HCT116 (cell line): ENCODE results near the gene CTXN1. TPM values are rescaled to one million over a fixed set of nuclear protein-coding genes. Genes with fewer than 3 reads are reported as not detected.
"Not testable (repeated sequence)": the region's sequence is repeated elsewhere in the genome, so short reads cannot be mapped to it uniquely, and the experiment has no call there.

Experiments
- ATAC-seq: fragments of 200-7000 bp; cut with Tn5 transposase; 2 replicates; pipeline ENCODE4 v1.9.1; 2020; ENCODE audit warnings: mild to moderate bottlenecking, moderate library complexity
- BruUV-seq: library from RNA; stranded (reverse); fragments of 400-500 nt; replicated peaks from 2 replicates; lab custom pipeline; 2021; lab: Mats Ljungman, UMichigan
- CTCF ChIA-PET: fragments of 300-600 bp; sonication (Branson Sonifier 250); formaldehyde crosslinking; loops from one replicate; lab custom pipeline; 2021; ENCODE audit warnings: antibody characterized with exemption; lab: Charles Lee
- POLR2A ChIA-PET: fragments of 300-600, 350-600 bp; sonication (Branson Sonifier 250); formaldehyde crosslinking; loops from one replicate; lab custom pipeline; 2021; ENCODE audit warnings: antibody characterized with exemption; lab: Charles Lee
- RAD21 ChIA-PET, 2 experiments: fragments of 300-600 bp; sonication (Branson Sonifier 250); formaldehyde crosslinking; loops; one replicate each; lab custom pipeline; 2023; ENCODE audit warnings: low total read pairs in 2 of 2; ENCODE audit not compliant: uncharacterized antibody in 2 of 2, unreplicated experiment in 2 of 2, low non-redundant PET in 1 of 2; lab: Charles Lee
- DNase-seq: peaks from one replicate; pipeline ENCODE4 v3.0.0-alpha.2; 2010; ENCODE audit warnings: low read depth, low spot score
- H2AFZ ChIP-seq: fragments of 200-600 bp; shearing (Covaris generic), sonication (generic); 2 replicates; pipeline ENCODE4 v1.6.1; 2017; ENCODE audit warnings: low read depth, mixed run types, mixed read lengths, antibody characterized with exemption, low read length; ENCODE audit not compliant: poor library complexity, severe bottlenecking
- H3K27ac ChIP-seq: 2 replicates; pipeline ENCODE4 v1.5.1; 2012; ENCODE audit warnings: low read depth, low read length
- H3K27me3 ChIP-seq: fragments of 200-600 bp; sonication (generic); 2 replicates; pipeline ENCODE4 v1.6.1; 2016; ENCODE audit warnings: mixed run types, low read length, mixed read lengths; ENCODE audit not compliant: insufficient read depth
- H3K36me3 ChIP-seq, 2 experiments: fragments of 200-500 bp in 1 of 2; fragments of 200-600 bp in 1 of 2; sonication (Bioruptor generic) in 1 of 2; sonication (generic) in 1 of 2; 2 replicates each; pipeline versions ENCODE4 v1.5.1 to v1.6.1; 2014 to 2016; ENCODE audit warnings: low read length in 2 of 2, inconsistent platforms in 1 of 2, mixed read lengths in 1 of 2, mixed run types in 1 of 2; ENCODE audit not compliant: insufficient read depth in 2 of 2, control insufficient read depth in 1 of 2
- H3K4me1 ChIP-seq, 2 experiments: fragments of 200-600 bp in 1 of 2; sonication (generic) in 1 of 2; 2 replicates each; pipeline versions ENCODE4 v1.5.1 to v1.6.1; 2012 to 2017; ENCODE audit warnings: low read length in 2 of 2, inconsistent platforms in 1 of 2, mild to moderate bottlenecking in 1 of 2, mixed read lengths in 1 of 2, mixed run types in 1 of 2, moderate library complexity in 1 of 2; ENCODE audit not compliant: insufficient read depth in 2 of 2, control insufficient read depth in 1 of 2
- H3K4me2 ChIP-seq: fragments of 200-600 bp; sonication (generic); 2 replicates; pipeline ENCODE4 v1.6.1; 2017; ENCODE audit warnings: mixed run types, low read length, mixed read lengths
- H3K4me3 ChIP-seq, 2 experiments: fragments of 200-600 bp in 1 of 2; sonication (generic) in 1 of 2; replicated peaks in 1 of 2; 2 replicates each; pipeline ENCODE4 v1.5.1; 2011 to 2016; ENCODE audit warnings: low read length in 2 of 2, control low read depth in 1 of 2, low read depth in 1 of 2, mild to moderate bottlenecking in 1 of 2, mixed read lengths in 1 of 2, mixed run types in 1 of 2
- H3K79me2 ChIP-seq: fragments of 200-600 bp; sonication (generic); 2 replicates; pipeline ENCODE4 v1.6.1; 2017; ENCODE audit warnings: mild to moderate bottlenecking, mixed run types, low read length, moderate library complexity, mixed read lengths; ENCODE audit not compliant: insufficient read depth
- H3K9ac ChIP-seq: fragments of 200-600 bp; sonication (generic); 2 replicates; pipeline ENCODE4 v1.6.1; 2016; ENCODE audit warnings: low read length, mixed read lengths
- H3K9me2 ChIP-seq: fragments of 200-600 bp; sonication (generic), shearing (Covaris generic); 2 replicates; pipeline ENCODE4 v1.6.1; 2017; ENCODE audit warnings: mixed run types, mild to moderate bottlenecking, moderate library complexity; ENCODE audit not compliant: insufficient read depth
- H3K9me3 ChIP-seq, 2 experiments: fragments of 200-500 bp in 1 of 2; fragments of 200-600 bp in 1 of 2; sonication (Bioruptor generic) in 1 of 2; sonication (generic) in 1 of 2; 2 replicates each; pipeline ENCODE4 v1.6.1; 2014 to 2017; ENCODE audit warnings: low read length in 2 of 2, mixed read lengths in 2 of 2, inconsistent platforms in 1 of 2, low read depth in 1 of 2, mild to moderate bottlenecking in 1 of 2, mixed run types in 1 of 2, moderate library complexity in 1 of 2; ENCODE audit not compliant: control insufficient read depth in 1 of 2, insufficient read depth in 1 of 2
- H4K20me1 ChIP-seq: fragments of 200-600 bp; sonication (generic), shearing (Covaris generic); 2 replicates; pipeline ENCODE4 v1.6.1; 2017; ENCODE audit warnings: mixed run types, mild to moderate bottlenecking, moderate library complexity; ENCODE audit not compliant: insufficient read depth
- FOSL1 ChIP-seq: IDR thresholded peaks from 2 replicates; pipeline ENCODE4 v1.6.1; 2012; ENCODE audit warnings: low read depth
- ZFX ChIP-seq: fragments of 450-650 bp; IDR thresholded peaks from 2 replicates; pipeline ENCODE4 v1.6.1; 2017
- intact Hi-C: fragments of 100-400 bp; cut with micrococcal nuclease; formaldehyde crosslinking; loops from 2 replicates; pipeline ENCODE4 v1.10.0; 2022
- total RNA-seq: library from RNA; stranded (reverse); gene quantifications from one replicate; pipeline ENCODE4 v1.2.1, GENCODE V29; 2021; ENCODE audit not compliant: unreplicated experiment

CTXN1 gene
- total RNA-seq, 1 experiment from 2014 or later = 56.0 TPM

GRCh38 chr19:7893362-7894101, 32.4 kb downstream of the CTXN1 start:
- peaks cover 0 to 13% of the 10 kb centered on the region in 2 experiments; a peak in 2 of 4 replicates for H3K4me1 ChIP-seq
- H2AFZ ChIP-seq, H3K27me3 ChIP-seq, DNase-seq, H3K4me3 ChIP-seq, BruUV-seq, H3K9ac ChIP-seq, H3K27ac ChIP-seq, POLR2A ChIA-PET, H4K20me1 ChIP-seq, ATAC-seq, RAD21 ChIA-PET, CTCF ChIA-PET, intact Hi-C loops, H3K9me2 ChIP-seq, H3K9me3 ChIP-seq, H3K4me2 ChIP-seq, H3K36me3 ChIP-seq: not testable (repeated sequence)
- peaks cover 42% of the 10 kb centered on the region for H3K79me2 ChIP-seq

GRCh38 chr19:7888826-7889217, 37.1 kb downstream of the CTXN1 start:
- Histone ChIP-seq H3K9ac (peak overlapping the region; percentile 97), H3K9me3 (no peaks in the 10 kb centered on the region), H3K4me3 (peak overlapping the region; percentile 81 to 94), H4K20me1 (no peaks in the 10 kb centered on the region), H3K4me1 (peaks cover 13 to 42% of the 10 kb centered on the region in 2 experiments; a peak in 3 of 4 replicates), H3K9me2 (no peaks in the 10 kb centered on the region), H3K27me3 (no peaks in the 10 kb centered on the region), H3K79me2 (peaks cover 37% of the 10 kb centered on the region), H3K4me2 (peak overlapping the region; percentile 95), H3K36me3 (no peaks in the 10 kb centered on the region), H3K27ac (peak overlapping the region; percentile 76), H2AFZ (no peak overlapping the region)
- ChIA-PET RAD21 (no interaction called here), POLR2A (interaction anchor here (1.0 to 3.0 kb wide), 5 partner anchors 11 to 31 kb away, joined by 3 to 10 read pairs (median 4); partner anchors contain the start of genes MAP2K7 and SNAPC2), CTCF (interaction anchor here (1.8 to 4.0 kb wide), 2 partner anchors 13 to 20 kb away, joined by 4 to 14 read pairs; no protein-coding TSS in a partner anchor)
- TSS peak; percentile 83 for BruUV-seq
- ATAC-seq = no peak
- DNase-seq = no peak
- TF ChIP-seq FOSL1 = no peak
- peak; percentile 50; the same call in 1 of the 2 replicates for TF ChIP-seq ZFX
- intact Hi-C loops = loop anchor here (2.0 kb wide), 1 partner anchor 14 kb away; the partner anchor contains the start of gene MAP2K7
